Measurements from ENCODE around the gene ADAMTS18.
"Not testable (repeated sequence)": the region's sequence is repeated elsewhere in the genome, so short reads cannot be mapped to it uniquely, and the experiment has no call there.

ADAMTS18 gene, protein sequence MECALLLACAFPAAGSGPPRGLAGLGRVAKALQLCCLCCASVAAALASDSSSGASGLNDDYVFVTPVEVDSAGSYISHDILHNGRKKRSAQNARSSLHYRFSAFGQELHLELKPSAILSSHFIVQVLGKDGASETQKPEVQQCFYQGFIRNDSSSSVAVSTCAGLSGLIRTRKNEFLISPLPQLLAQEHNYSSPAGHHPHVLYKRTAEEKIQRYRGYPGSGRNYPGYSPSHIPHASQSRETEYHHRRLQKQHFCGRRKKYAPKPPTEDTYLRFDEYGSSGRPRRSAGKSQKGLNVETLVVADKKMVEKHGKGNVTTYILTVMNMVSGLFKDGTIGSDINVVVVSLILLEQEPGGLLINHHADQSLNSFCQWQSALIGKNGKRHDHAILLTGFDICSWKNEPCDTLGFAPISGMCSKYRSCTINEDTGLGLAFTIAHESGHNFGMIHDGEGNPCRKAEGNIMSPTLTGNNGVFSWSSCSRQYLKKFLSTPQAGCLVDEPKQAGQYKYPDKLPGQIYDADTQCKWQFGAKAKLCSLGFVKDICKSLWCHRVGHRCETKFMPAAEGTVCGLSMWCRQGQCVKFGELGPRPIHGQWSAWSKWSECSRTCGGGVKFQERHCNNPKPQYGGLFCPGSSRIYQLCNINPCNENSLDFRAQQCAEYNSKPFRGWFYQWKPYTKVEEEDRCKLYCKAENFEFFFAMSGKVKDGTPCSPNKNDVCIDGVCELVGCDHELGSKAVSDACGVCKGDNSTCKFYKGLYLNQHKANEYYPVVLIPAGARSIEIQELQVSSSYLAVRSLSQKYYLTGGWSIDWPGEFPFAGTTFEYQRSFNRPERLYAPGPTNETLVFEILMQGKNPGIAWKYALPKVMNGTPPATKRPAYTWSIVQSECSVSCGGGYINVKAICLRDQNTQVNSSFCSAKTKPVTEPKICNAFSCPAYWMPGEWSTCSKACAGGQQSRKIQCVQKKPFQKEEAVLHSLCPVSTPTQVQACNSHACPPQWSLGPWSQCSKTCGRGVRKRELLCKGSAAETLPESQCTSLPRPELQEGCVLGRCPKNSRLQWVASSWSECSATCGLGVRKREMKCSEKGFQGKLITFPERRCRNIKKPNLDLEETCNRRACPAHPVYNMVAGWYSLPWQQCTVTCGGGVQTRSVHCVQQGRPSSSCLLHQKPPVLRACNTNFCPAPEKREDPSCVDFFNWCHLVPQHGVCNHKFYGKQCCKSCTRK (N-terminal part only)

DNA sequence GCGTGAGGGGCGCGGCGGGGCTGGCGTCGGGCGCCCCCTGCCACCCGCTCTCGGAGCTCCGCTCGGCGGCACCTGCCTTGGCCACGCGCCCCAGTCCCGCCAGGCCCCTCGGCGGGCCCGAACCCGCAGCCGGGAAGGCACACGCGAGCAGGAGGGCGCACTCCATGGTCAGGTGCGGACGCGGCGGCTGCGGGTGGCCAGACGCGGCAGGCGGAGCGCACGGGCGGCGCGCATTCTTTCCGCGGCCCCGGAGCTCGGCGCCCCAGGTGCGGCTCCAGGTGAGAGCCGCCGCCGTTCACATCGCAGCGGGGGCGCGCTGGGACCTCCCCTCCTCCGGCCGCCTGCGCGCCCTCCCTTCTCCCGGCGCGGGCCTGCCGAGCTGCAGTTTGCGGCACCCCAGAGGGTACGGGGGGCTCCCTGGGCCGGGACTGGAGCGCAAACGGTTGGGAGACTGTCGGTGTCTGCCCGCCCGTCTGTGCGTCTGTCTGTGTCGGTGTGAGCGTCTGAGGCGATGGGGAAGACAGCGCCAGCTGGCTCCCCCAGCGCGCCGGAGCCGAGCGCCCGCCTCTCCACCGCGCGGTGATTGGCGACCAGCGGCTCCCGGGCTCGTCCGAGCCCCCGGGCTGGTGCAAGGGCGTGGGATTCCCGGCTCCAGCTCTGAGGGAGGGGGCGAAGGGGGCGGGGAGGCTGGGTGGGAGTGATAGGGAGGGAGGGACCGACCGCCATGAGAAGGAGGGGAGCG, at the start of gene ADAMTS18:
Gene ADAMTS18, minus strand, starts transcription at position 505 of the 742 bp plus-strand sequence. Its CDS starts 339 bp downstream, at position 166.
- peak in 1 of 2 experiments; percentile 18 for DNase-seq

- no peak for DNase-seq
Observed at GRCh38 chr16:77480681-77481315, 46.0 kb upstream of the ADAMTS18 start.

DNA sequence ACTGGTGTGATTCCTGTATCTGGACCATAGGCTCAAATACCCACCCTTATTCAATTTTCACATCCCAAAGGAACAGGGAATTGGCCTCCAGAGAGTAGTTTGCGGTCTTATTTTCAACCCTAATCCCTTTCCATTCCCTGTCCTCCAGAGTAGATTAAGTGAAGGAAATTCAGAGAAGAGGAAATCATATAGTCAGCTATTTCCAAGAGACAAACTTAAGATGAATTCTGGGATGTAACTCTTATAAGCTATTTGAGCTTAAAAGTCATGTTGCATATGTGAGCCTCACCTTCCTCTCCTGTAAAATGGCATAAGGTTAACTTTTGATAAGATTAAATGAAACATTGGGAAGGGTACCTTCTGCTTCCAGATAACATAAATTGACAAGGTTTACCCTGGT, 37.4 kb upstream of the ADAMTS18 start:
- no peak for DNase-seq

DNA sequence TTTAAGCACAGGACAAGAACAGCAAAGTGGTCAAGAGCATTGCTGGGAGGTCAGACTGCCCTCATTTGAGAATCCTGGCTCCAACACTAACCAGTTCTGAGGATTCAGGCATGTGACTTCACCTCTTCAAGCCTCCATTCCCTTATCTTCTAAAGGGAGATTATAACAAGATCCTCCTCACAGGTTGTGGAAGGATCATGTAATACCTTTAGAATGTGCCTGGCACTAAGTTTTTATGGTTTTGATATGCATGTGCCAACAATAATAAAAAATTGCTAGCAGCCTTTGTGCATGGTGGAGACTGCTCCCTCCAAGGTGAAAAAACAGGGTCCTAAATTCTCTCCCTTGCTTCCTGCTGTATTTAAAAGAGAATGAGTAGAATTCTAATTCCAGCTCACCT, 36.0 kb upstream of the ADAMTS18 start:
- no peak for DNase-seq

DNA sequence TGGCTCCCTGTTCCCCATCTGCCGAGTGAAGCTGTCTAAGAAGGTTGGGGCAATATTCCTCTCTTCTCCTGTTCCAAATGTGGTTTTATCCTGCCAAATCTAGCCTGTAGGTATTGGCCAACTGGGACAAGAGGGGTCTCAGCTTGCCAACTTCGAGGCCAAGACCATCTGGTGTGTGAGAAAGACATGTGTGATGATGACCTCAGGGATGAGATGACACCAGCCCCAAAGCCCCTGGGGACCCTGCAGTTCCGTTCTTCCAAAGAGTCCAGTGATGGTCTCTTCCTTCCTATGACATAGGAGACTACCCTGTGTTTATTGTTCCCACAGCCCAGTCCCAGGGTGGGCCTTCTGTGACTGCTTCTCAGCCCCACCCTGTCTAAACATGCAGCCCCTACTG, 34.8 kb upstream of the ADAMTS18 start:
- DNase-seq, result no peak

DNA sequence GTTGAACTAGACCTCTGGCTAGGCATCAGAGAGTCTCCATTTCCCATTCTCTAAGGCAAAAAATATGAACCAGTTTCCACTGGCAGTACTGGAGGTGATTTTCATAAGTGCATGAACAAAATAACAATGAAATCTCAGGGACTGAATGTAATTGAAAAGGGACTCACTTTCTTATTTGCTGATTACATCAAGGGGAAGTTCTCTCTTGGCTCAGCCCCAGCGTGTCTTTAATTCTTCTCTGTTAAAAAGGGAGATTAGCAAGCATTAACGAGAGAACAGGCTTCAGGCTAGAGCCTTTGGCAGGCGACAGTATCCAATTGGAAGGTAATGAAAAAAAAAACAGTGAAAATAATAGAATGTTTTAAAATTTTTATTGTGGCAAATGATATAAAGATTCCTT, 34.0 kb upstream of the ADAMTS18 start:
- DNase-seq, result no peak

DNA sequence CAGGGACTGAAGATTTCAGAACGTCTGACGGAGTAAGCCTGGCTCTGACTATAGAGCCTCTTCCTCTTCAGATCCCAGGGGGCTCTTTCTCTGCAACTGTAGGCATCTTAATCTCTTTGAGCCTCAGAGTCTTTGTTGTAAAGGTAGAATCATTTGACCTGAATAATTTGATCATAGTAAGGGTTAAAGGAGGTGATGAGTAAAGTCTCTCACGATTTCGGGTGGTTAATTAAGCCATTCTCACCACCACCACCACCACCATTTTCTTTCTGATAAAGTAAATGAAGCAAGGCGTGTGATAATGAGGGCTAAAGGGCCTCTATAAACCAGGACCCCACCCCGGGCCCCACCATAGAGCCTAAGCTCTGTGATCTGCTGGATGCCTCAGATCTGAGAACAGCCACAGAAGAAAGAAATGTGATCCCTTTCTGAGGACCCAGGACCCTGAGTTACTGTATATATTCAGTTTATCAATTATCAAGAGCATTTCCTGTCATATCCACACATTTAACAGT, 33.0 kb upstream of the ADAMTS18 start:
- DNase-seq, result no peak

DNA sequence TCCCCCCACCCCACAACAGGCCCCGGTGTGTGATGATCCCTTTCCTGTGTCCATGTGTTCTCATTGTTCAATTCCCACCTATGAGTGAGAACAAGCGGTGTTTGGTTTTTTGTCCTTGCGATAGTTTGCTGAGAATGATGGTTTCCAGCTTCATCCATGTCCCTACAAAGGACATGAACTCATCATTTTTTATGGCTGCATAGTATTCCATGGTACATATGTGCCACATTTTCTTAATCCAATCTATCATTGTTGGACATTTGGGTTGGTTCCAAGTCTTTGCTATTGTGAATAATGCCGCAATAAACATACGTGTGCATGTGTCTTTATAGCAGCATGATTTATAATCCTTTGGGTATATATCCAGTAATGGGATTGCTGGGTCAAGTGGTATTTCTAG, 28.8 kb upstream of the ADAMTS18 start:
- DNase-seq, result not testable (repeated sequence)

DNA sequence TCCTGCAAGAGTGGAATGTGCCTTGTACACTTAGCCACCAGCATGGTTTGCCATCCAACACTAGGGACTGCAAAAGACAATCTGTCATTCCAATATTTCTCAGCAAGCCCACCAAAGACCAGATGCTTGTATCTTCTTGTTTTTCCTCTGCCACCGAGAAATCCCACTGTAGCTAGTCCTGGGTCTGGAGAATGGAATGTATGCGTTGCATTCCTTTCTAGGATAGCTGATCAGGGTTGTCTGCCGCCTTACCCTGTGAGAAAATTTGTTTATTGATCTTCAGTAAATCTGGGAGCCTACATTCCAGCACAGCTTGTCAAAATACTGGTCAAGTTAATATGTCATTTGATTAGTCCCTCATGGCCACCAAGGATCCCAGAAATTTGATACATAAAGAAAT, 28.1 kb upstream of the ADAMTS18 start:
- no peak for DNase-seq

GRCh38 chr16:77459534-77460254, 24.9 kb upstream of the ADAMTS18 start:
- no peak for DNase-seq

- no peak for DNase-seq
Observed at GRCh38 chr16:77457046-77457445, 22.2 kb upstream of the ADAMTS18 start.

DNA sequence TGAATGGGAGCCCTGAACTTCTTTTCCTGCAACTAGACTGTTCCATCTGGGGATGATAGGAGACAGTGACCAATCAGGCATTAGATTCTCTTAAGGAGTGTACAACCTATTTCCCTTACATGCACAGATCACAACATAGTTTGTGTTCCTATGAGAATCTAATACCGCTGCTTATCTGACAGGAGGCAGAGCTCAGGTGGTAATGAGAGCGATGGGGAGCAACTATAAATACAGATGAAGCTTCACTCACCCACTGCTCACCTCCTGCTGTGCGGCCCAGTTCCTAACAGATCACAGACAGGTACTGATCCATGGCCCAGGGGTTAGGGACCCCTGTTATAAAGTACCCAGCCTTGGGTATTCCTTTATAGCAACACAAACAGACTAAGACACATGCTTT, 17.4 kb upstream of the ADAMTS18 start:
- no peak for DNase-seq

- no peak for DNase-seq
Observed at GRCh38 chr16:77450790-77451487, 16.1 kb upstream of the ADAMTS18 start.

- DNase-seq, result no peak
Observed at GRCh38 chr16:77449208-77449607, 14.4 kb upstream of the ADAMTS18 start.

GRCh38 chr16:77445324-77445723, 10.5 kb upstream of the ADAMTS18 start:
- no peak for DNase-seq

- DNase-seq, result no peak
Observed at GRCh38 chr16:77444147-77444460, 9.3 kb upstream of the ADAMTS18 start.

- no peak for DNase-seq
Observed at GRCh38 chr16:77443357-77444146, 8.7 kb upstream of the ADAMTS18 start.

- DNase-seq, result no peak
Observed at GRCh38 chr16:77442078-77442477, 7.2 kb upstream of the ADAMTS18 start.

DNA sequence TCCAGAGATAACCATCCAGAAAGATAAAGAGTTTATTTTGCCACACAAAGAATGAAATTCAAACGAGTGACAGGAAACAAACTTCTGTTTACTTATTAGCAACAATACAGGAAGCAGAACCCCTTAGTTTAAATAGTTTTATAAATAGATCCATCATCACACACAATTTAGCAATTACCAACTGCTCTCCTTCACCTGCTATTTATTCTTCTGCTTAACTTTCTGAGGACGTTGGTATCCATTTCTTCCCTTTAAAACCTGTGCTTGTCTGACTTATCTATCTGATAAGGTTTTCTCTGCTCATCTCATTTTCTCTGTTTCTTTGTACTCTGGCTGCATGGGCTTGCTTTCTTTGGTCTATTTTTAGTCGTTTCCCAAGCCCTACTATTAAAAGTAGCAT, 4.3 kb upstream of the ADAMTS18 start:
- DNase-seq, result no peak

DNA sequence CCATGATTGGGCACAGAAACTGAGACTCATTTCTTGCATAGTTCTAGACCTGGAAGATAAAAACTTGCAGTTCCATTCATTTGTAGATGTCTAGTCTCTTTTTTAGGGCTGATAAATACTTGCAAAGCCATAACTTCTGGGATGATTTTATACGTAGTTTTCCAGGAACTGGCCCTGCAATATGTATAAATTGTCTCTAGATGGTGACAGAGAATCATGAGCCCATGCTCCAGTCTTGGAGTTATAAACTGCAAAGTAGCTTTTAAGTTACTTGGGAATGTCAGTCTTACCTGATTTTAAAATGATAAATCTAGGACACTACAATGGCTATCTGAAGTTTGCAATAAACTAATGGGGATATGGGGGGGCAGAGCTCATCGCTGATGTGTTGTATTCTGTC, 3.0 kb upstream of the ADAMTS18 start:
- DNase-seq, result no peak

Measured in activated T-cell treated with anti-CD3 and anti-CD28 coated beads, Interleukin-2, amount 50 U/mL, for 48 hours (primary cell).